ENCODE data around the gene ENOX1. TPM values are rescaled to one million over a fixed set of nuclear protein-coding genes. Genes with fewer than 3 reads are reported as not detected.

ENOX1 gene
- total and polyA plus RNA-seq, 2 donors (not counting 3 experiments of a cell fraction or from before 2014, with no cell fraction given), result 0.17 to 0.97 TPM

GRCh38 chr13:43546816-43547215, 240.0 kb downstream of the ENOX1 start:
- POLR2A ChIA-PET, result no interaction called here
- Histone ChIP-seq H3K79me2 (ENCODE audit: control insufficient read depth, insufficient read depth, low read length) (no peaks in the 10 kb centered on the region), H3K27ac (ENCODE audit: insufficient read depth, low read depth, low read length) (no peak overlapping the region), H3K4me2 (ENCODE audit: insufficient read depth, low read length) (no peak overlapping the region), H3K36me3 (ENCODE audit: control insufficient read depth in 2 of 2, extremely low read depth in 1 of 2, insufficient read depth in 2 of 2, low read length in 2 of 2) (no peaks in the 10 kb centered on the region), H3K9ac (replicated peaks; ENCODE audit: extremely low read depth, insufficient read depth, low read length) (no peak overlapping the region), H3K4me1 (ENCODE audit: control insufficient read depth, extremely low read depth, insufficient read depth, low read length) (no peaks in the 10 kb centered on the region), H3K4me3 (replicated peaks in 1 of 3; ENCODE audit: insufficient read depth in 1 of 3, low read depth in 1 of 3, low read length in 3 of 3) (no peak overlapping the region), H2AFZ (ENCODE audit: low read depth, low read length) (no peak overlapping the region), H4K20me1 (replicated peaks; ENCODE audit: control insufficient read depth, extremely low read depth, insufficient read depth, low read length) (no peaks in the 10 kb centered on the region), H3K27me3 (ENCODE audit: control insufficient read depth in 2 of 2, insufficient read depth in 2 of 2, low read length in 2 of 2) (no peaks in the 10 kb centered on the region), H3K9me3 (replicated peaks; ENCODE audit: control insufficient read depth, insufficient read depth, low read length) (no peaks in the 10 kb centered on the region), H3K9me1 (replicated peaks; ENCODE audit: control insufficient read depth, extremely low read depth, insufficient read depth, low read length) (no peaks in the 10 kb centered on the region)
- intact Hi-C loops (cut with micrococcal nuclease) (no loop called here), dilution Hi-C loops (cut with MboI; ENCODE audit: extremely low pct_ligation_motif_present, low sequenced_read_pairs) (no loop called here)
- FAIRE-seq (no peak), DNase-seq (ENCODE audit: low read depth, low spot score) (no peak)
- CTCF ChIA-PET, result no interaction called here
- no TSS peak for BruUV-seq (replicated peaks)
- TF ChIP-seq, protein P1, sequence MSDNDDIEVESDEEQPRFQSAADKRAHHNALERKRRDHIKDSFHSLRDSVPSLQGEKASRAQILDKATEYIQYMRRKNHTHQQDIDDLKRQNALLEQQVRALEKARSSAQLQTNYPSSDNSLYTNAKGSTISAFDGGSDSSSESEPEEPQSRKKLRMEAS (IDR thresholded peaks at IDR 0.05; ENCODE audit: insufficient read depth, insufficient read length), result no peak
- TF ChIP-seq FOS (IDR thresholded peaks at IDR 0.05; ENCODE audit: borderline replicate concordance, insufficient read depth, low read length), result no peak
- TF ChIP-seq POLR2AphosphoS5 (IDR thresholded peaks at IDR 0.05; ENCODE audit: insufficient read depth, low read depth, low read length), result no peak
- TF ChIP-seq POLR2A (IDR thresholded peaks at IDR 0.05; ENCODE audit: low read depth, low read length), result no peak
- no peak for TF ChIP-seq EZH2 (IDR thresholded peaks at IDR 0.05; ENCODE audit: borderline replicate concordance, low read depth, low read length, severe bottlenecking)
- TF ChIP-seq, protein P2, sequence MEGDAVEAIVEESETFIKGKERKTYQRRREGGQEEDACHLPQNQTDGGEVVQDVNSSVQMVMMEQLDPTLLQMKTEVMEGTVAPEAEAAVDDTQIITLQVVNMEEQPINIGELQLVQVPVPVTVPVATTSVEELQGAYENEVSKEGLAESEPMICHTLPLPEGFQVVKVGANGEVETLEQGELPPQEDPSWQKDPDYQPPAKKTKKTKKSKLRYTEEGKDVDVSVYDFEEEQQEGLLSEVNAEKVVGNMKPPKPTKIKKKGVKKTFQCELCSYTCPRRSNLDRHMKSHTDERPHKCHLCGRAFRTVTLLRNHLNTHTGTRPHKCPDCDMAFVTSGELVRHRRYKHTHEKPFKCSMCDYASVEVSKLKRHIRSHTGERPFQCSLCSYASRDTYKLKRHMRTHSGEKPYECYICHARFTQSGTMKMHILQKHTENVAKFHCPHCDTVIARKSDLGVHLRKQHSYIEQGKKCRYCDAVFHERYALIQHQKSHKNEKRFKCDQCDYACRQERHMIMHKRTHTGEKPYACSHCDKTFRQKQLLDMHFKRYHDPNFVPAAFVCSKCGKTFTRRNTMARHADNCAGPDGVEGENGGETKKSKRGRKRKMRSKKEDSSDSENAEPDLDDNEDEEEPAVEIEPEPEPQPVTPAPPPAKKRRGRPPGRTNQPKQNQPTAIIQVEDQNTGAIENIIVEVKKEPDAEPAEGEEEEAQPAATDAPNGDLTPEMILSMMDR (IDR thresholded peaks at IDR 0.05; ENCODE audit: extremely low read depth in 1 of 2, insufficient read depth in 1 of 2, low read depth in 1 of 2, low read length in 2 of 2), result no peak
- TF ChIP-seq GATA2 (IDR thresholded peaks at IDR 0.05; ENCODE audit: insufficient read depth, insufficient read length, low read depth, low read length), result no peak
- TF ChIP-seq MYC (IDR thresholded peaks at IDR 0.05; ENCODE audit: low read depth, low read length), result no peak
- TF ChIP-seq JUN (IDR thresholded peaks at IDR 0.05; ENCODE audit: borderline replicate concordance, insufficient read depth, insufficient read length, low read depth), result no peak
